Measurements from ENCODE around the gene NEK8. TPM values are rescaled to one million over a fixed set of nuclear protein-coding genes. Genes with fewer than 3 reads are reported as not detected.
A peak's percentile ranks its signal among the peaks of the same experiment; 100 is the strongest.

NEK8 gene
- polyA plus RNA-seq, 3 donors = 2.7 to 9.6 (median 3.1) TPM

- Histone ChIP-seq H3K27ac (ENCODE audit: low read depth in 1 of 2, low read length in 2 of 2) (peak overlapping the region in 1 of 2 donors; percentile 45), H3K4me1 (ENCODE audit: control insufficient read depth in 1 of 2, insufficient read depth in 2 of 2, low read length in 2 of 2) (peaks cover 45 to 56% of the 10 kb centered on the region in 2 donors), H3K9me3 (replicated peaks in 1 of 2; ENCODE audit: control insufficient read depth in 1 of 2, insufficient read depth in 1 of 2, low read length in 2 of 2) (no peaks in the 10 kb centered on the region), H3K36me3 (replicated peaks in 1 of 2; ENCODE audit: control insufficient read depth in 1 of 2, insufficient read depth in 2 of 2, low read length in 2 of 2) (peaks cover 26 to 47% of the 10 kb centered on the region in 2 donors), H3K4me2 (replicated peaks; ENCODE audit: extremely low read depth, low read length, poor library complexity, severe bottlenecking) (peak overlapping the region; percentile 94), H3K79me2 (ENCODE audit: insufficient read depth, low read length) (peaks cover 35% of the 10 kb centered on the region), H3K9ac (ENCODE audit: insufficient read depth, low read length, poor library complexity, severe bottlenecking) (peak overlapping the region; percentile 70), H2AFZ (ENCODE audit: insufficient read depth, low read depth, low read length, poor library complexity, severe bottlenecking) (peak overlapping the region; percentile 82), H3K4me3 (replicated peaks in 1 of 3; ENCODE audit: low read depth in 2 of 3, low read length in 3 of 3) (peak overlapping the region in 2 of 3 experiments; percentile 55 to 78), H3K27me3 (ENCODE audit: control insufficient read depth in 2 of 2, insufficient read depth in 2 of 2, low read length in 2 of 2) (no peaks in the 10 kb centered on the region), H4K20me1 (ENCODE audit: insufficient read depth, low read length) (peaks cover 36% of the 10 kb centered on the region)
- Mint-ChIP-seq H3K9me3 (no peaks in the 10 kb centered on the region), H3K36me3 (peaks cover 34 to 54% of the 10 kb centered on the region in 2 donors), H3K4me3 (peak overlapping the region; percentile 93 to 94), H3K27ac (peak overlapping the region; percentile 66 to 92 (median 89)), H3K4me1 (peaks cover 36% of the 10 kb centered on the region), H3K27me3 (ENCODE audit: low read depth in 3 of 3) (peaks cover 0 to 5% (median 2%) of the 10 kb centered on the region in 3 donors)
- 27% methylated on average over 5 of the region's 18 CpGs for WGBS (ENCODE audit: insufficient coverage)
- TF ChIP-seq, protein P1, sequence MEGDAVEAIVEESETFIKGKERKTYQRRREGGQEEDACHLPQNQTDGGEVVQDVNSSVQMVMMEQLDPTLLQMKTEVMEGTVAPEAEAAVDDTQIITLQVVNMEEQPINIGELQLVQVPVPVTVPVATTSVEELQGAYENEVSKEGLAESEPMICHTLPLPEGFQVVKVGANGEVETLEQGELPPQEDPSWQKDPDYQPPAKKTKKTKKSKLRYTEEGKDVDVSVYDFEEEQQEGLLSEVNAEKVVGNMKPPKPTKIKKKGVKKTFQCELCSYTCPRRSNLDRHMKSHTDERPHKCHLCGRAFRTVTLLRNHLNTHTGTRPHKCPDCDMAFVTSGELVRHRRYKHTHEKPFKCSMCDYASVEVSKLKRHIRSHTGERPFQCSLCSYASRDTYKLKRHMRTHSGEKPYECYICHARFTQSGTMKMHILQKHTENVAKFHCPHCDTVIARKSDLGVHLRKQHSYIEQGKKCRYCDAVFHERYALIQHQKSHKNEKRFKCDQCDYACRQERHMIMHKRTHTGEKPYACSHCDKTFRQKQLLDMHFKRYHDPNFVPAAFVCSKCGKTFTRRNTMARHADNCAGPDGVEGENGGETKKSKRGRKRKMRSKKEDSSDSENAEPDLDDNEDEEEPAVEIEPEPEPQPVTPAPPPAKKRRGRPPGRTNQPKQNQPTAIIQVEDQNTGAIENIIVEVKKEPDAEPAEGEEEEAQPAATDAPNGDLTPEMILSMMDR (IDR thresholded peaks at IDR 0.05) = no peak
- intact Hi-C loops (cut with micrococcal nuclease) = loop anchor here (2.0 to 10.0 kb wide), 5 partner anchors 56 to 234 kb away; partner anchors contain the start of genes BLTP2 (in 2 of the 2), FLOT2 (in 1 of the 2), SDF2 (in 1 of the 2) and SUPT6H (in 1 of the 2)
- DNase-seq = no peak
Observed at GRCh38 chr17:28718333-28719020, 10.1 kb upstream of the NEK8 start.

GRCh38 chr17:28719021-28719433 lies 9.6 kb upstream of the NEK8 start:
- peaks cover 41% of the 10 kb centered on the region for H4K20me1 ChIP-seq (ENCODE audit: insufficient read depth, low read length)
- H3K36me3 ChIP-seq (replicated peaks in 1 of 2; ENCODE audit: control insufficient read depth in 1 of 2, insufficient read depth in 2 of 2, low read length in 2 of 2) = peaks cover 31 to 50% of the 10 kb centered on the region in 2 donors
- H3K27me3 ChIP-seq (ENCODE audit: control insufficient read depth in 2 of 2, insufficient read depth in 2 of 2, low read length in 2 of 2) = no peaks in the 10 kb centered on the region
- H3K9ac ChIP-seq (ENCODE audit: insufficient read depth, low read length, poor library complexity, severe bottlenecking) = peak overlapping the region; percentile 88
- H3K9me3 ChIP-seq (replicated peaks in 1 of 2; ENCODE audit: control insufficient read depth in 1 of 2, insufficient read depth in 1 of 2, low read length in 2 of 2) = no peaks in the 10 kb centered on the region
- peak overlapping the region; percentile 91 for H3K4me2 ChIP-seq (replicated peaks; ENCODE audit: extremely low read depth, low read length, poor library complexity, severe bottlenecking)
- Mint-ChIP-seq H3K4me3 (peak overlapping the region; percentile 92 to 95), H3K27ac (peak overlapping the region; percentile 91 to 98 (median 94)), H3K27me3 (ENCODE audit: low read depth in 3 of 3) (peaks cover 0 to 5% (median 2%) of the 10 kb centered on the region in 3 donors), H3K9me3 (no peaks in the 10 kb centered on the region), H3K4me1 (peaks cover 36% of the 10 kb centered on the region), H3K36me3 (peaks cover 36 to 55% of the 10 kb centered on the region in 2 donors)
- WGBS (ENCODE audit: insufficient coverage) = 28% methylated on average over 10 of the region's 18 CpGs
- peaks cover 35% of the 10 kb centered on the region for H3K79me2 ChIP-seq (ENCODE audit: insufficient read depth, low read length)
- H2AFZ ChIP-seq (ENCODE audit: insufficient read depth, low read depth, low read length, poor library complexity, severe bottlenecking) = peak overlapping the region; percentile 77
- intact Hi-C loops (cut with micrococcal nuclease) = loop anchor here (2.0 to 10.0 kb wide), 5 partner anchors 57 to 234 kb away; partner anchors contain the start of genes BLTP2 (in 2 of the 2), FLOT2 (in 1 of the 2), SDF2 (in 1 of the 2) and SUPT6H (in 1 of the 2)
- peak overlapping the region; percentile 83 to 88 for H3K27ac ChIP-seq (ENCODE audit: low read depth in 1 of 2, low read length in 2 of 2)
- peaks cover 45 to 56% of the 10 kb centered on the region in 2 donors for H3K4me1 ChIP-seq (ENCODE audit: control insufficient read depth in 1 of 2, insufficient read depth in 2 of 2, low read length in 2 of 2)
- TF ChIP-seq, protein P1 (IDR thresholded peaks at IDR 0.05) = no peak
- peak overlapping the region; percentile 69 to 95 (median 88) for H3K4me3 ChIP-seq (replicated peaks in 1 of 3; ENCODE audit: low read depth in 2 of 3, low read length in 3 of 3)
- DNase-seq = no peak
